Pancreas (tissue), 10 donors: Measurements from ENCODE around the gene BACH1. TPM values are rescaled to one million over a fixed set of nuclear protein-coding genes. Genes with fewer than 3 reads are reported as not detected.

Source experiments
- ATAC-seq, 4 donors: fragments of 200-7000 bp; cut with Tn5 transposase; one replicate each; pipeline versions ENCODE4 v1.8.0 to v1.9.1; 2020; ENCODE audit warnings: mild to moderate bottlenecking in 4 of 4, moderate library complexity in 4 of 4
- DNase-seq, 6 donors: peaks; one replicate each; pipeline ENCODE4 v3.0.0-alpha.2; 2020
- FAIRE-seq: peaks from 2 replicates; lab custom pipeline; 2012; peaks lifted over from hg19 to GRCh38; lab: Jason Lieb, UNC
- H3K27ac ChIP-seq, 4 donors: fragments of 200-600 bp; sonication (generic); 1 replicate in 3 of 4; 2 replicates in 1 of 4; pipeline versions ENCODE4 v1.5.0 to v1.8.0; 2020
- H3K27me3 ChIP-seq, 4 donors: fragments of 200-600 bp; one replicate each; pipeline ENCODE4 v1.8.0; 2021
- H3K36me3 ChIP-seq, 3 donors: fragments of 200-600 bp; sonication (generic) in 1 of 3; one replicate each; pipeline versions ENCODE4 v1.5.0 to v1.8.0; 2020 to 2021
- H3K4me1 ChIP-seq, 3 donors: fragments of 200-600 bp; one replicate each; pipeline ENCODE4 v1.8.0; 2021
- H3K4me3 ChIP-seq, 4 donors: fragments of 200-600 bp; sonication (generic) in 2 of 4; one replicate each; pipeline versions ENCODE4 v1.5.0 to v1.8.0; 2020 to 2021
- H3K9me3 ChIP-seq, 4 donors: fragments of 200-600 bp; one replicate each; pipeline ENCODE4 v1.8.0; 2021
- WGBS, 2 donors: extraction: QIAGEN DNeasy Blood & Tissue Kit; methylation state at CpG; one replicate each; pipeline ENCODE4 v1.1.7; 2013; 5-methylcytosine and 5-hydroxymethylcytosine counted together
- intact Hi-C, 3 donors: fragments of 100-400 bp; cut with DNase I; formaldehyde crosslinking; loops; one replicate each; pipeline versions ENCODE4 v1.11.1 to v1.14.2; 2022
- polyA plus RNA-seq, 2 donors: library from polyadenylated mRNA; stranded (reverse); fragments of 200-250 nt; gene quantifications; one replicate each; pipeline ENCODE4 v1.2.3, GENCODE V29; 2013
- total RNA-seq, 6 donors: library from RNA; stranded (reverse); fragmentation: NEBNext Ultra II Directional in 4 of 6; extraction: Animal tissue kit (Norgen Biotek cat#: 25700) in 4 of 6; gene quantifications; one replicate each; pipeline versions ENCODE4 v1.2.1 to v1.2.4, GENCODE V29; 2021 to 2023
- TF ChIP-seq, protein P1 (sequence below), 4 donors: fragments of 200-600 bp; sonication (generic) in 3 of 4; IDR thresholded peaks; one replicate each; pipeline versions ENCODE4 v1.5.0 to v1.8.0; 2021; ENCODE audit warnings: antibody characterized with exemption in 4 of 4
- donor health status: healthy with polysubstance abuse.
- donor health status: DM: no; HTN: no; CAD: no; lungs with moderate emphysema.
- donor health status: DM: no; HTN: no; CAD: no.
- donor health status: control.
- donor health status: control.
- donor health status: Bipolar disorder and iron deficiency.
- donor health status: DM: yes; HTN: yes; CAD: no.
- donor health status: DM: no; HTN: no; CAD: no.
- donor health status: DM: no; HTN: no; CAD: no.
- donor health status: DM: yes; HTN: yes; CAD: no.

BACH1 gene
- total and polyA plus RNA-seq, 8 donors, result 3.0 to 66.2 (median 32.0) TPM

DNA sequence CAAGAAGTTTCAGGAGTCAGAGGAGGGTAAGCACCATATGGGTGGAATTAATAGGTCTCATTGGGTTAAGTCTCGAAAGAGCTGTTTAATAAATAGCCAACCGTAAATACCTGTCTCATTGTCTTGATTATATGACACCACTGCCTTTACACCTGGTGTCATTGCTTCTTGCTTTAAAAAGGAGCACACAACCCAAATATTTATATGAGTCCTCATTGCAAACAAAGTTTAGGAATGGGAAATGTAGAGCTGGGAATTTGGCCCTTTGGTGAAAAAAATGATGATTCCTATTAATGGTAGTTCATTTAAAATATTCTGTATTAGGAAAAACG lies 2.1 kb downstream of the BACH1 start:
- no peak for FAIRE-seq
- TF ChIP-seq, protein P1, sequence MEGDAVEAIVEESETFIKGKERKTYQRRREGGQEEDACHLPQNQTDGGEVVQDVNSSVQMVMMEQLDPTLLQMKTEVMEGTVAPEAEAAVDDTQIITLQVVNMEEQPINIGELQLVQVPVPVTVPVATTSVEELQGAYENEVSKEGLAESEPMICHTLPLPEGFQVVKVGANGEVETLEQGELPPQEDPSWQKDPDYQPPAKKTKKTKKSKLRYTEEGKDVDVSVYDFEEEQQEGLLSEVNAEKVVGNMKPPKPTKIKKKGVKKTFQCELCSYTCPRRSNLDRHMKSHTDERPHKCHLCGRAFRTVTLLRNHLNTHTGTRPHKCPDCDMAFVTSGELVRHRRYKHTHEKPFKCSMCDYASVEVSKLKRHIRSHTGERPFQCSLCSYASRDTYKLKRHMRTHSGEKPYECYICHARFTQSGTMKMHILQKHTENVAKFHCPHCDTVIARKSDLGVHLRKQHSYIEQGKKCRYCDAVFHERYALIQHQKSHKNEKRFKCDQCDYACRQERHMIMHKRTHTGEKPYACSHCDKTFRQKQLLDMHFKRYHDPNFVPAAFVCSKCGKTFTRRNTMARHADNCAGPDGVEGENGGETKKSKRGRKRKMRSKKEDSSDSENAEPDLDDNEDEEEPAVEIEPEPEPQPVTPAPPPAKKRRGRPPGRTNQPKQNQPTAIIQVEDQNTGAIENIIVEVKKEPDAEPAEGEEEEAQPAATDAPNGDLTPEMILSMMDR (IDR thresholded peaks at IDR 0.05), result no peak
- peak overlapping the region in 3 of 4 donors; percentile 82 to 98 (median 94) for H3K27ac ChIP-seq
- peaks cover 13 to 53% (median 44%) of the 10 kb centered on the region in 3 donors for H3K4me1 ChIP-seq
- no peaks in the 10 kb centered on the region for H3K27me3 ChIP-seq
- no peaks in the 10 kb centered on the region for H3K36me3 ChIP-seq
- ATAC-seq, result no peak
- no peak for DNase-seq
- 14 to 17% methylated on average over 3 of the region's 3 CpGs for WGBS, 2 donors
- intact Hi-C loops, result no loop called here
- no peaks in the 10 kb centered on the region for H3K9me3 ChIP-seq
- H3K4me3 ChIP-seq, result peak overlapping the region in 3 of 4 donors; percentile 72 to 84 (median 76)

DNA sequence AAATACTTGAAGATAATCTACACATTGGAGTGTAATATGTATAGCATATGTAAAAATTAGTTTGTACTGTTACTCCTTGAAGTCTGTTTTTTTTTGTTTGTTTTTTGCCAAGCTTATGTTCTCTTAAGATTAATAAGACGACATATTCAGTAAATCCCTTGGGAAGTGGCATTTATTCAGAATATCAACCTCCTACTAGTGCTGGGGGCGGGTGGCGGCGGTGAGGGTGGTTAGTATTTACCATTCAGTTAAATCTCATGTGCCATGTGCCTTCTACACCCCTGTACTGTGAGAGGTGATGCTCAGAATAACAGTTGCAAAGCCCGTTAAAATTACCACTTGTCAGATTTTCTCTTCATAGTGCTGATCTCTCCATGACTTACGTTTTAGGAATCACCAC lies 3.0 kb downstream of the BACH1 start:
- TF ChIP-seq, protein P1 (IDR thresholded peaks at IDR 0.05), result no peak
- DNase-seq (no peak), FAIRE-seq (no peak), ATAC-seq (no peak)
- 25 to 32% methylated on average over 6 of the region's 6 CpGs for WGBS, 2 donors
- Histone ChIP-seq H3K4me1 (peaks cover 13 to 59% (median 46%) of the 10 kb centered on the region in 3 donors), H3K4me3 (peak overlapping the region in 3 of 4 donors; percentile 2 to 76 (median 72)), H3K27me3 (no peaks in the 10 kb centered on the region), H3K36me3 (no peaks in the 10 kb centered on the region), H3K9me3 (no peaks in the 10 kb centered on the region), H3K27ac (peak overlapping the region in 2 of 4 donors; percentile 25 to 46)
- intact Hi-C loops, result no loop called here

DNA sequence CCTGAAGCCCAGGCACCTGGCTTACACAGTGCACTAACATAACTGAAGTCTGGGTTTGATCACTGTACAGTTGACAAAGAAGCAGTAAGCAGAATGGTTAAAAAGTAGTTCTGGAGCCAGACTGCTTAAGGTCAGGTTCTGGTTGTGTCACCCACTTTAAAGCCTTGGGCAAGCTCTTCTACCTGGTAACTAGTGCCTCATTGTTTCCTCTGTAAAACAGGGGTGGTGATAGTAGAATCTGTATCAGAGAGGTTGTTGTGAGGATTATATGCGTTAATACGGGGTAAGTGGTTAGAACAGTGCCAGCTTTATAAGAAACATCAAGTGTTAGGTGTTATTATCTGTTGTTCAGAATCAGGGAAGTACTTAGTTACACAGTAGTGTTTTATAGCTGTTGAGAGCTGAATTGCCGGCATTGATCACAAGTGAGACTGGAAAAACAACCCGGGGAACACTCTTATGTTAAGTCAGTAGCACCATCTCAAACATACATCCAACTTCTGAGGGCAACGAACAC lies 3.7 kb downstream of the BACH1 start:
- no peak for ATAC-seq
- Histone ChIP-seq H3K27me3 (no peaks in the 10 kb centered on the region), H3K4me3 (peak overlapping the region in 1 of 4 donors; percentile 76), H3K36me3 (no peaks in the 10 kb centered on the region), H3K27ac (peak overlapping the region in 2 of 4 donors; percentile 25 to 46), H3K9me3 (no peaks in the 10 kb centered on the region), H3K4me1 (peaks cover 13 to 66% (median 53%) of the 10 kb centered on the region in 3 donors)
- 12 to 19% methylated on average over 5 of the region's 5 CpGs for WGBS, 2 donors
- DNase-seq, result no peak
- TF ChIP-seq, protein P1 (IDR thresholded peaks at IDR 0.05), result no peak
- no peak for FAIRE-seq
- intact Hi-C loops, result no loop called here

DNA sequence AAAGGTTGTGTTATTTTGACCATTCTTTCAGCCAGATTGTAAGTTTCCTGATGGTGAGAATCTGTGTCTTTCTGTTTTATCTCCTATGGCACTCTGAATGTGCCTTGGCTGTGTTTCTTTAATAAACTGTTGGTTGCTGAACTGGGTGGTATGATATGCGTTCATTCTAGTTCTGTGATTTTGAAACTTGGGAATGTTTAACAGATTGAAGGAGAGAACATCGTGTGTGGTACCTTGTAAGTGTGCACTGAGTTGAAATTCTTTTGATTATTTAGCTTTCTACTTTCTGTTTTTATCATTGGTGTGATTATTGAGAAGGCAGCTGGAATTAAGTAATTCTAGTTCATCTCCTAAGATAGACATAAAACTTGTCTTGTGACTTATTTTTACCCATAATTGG lies 4.6 kb downstream of the BACH1 start:
- TF ChIP-seq, protein P1 (IDR thresholded peaks at IDR 0.05), result no peak
- intact Hi-C loops, result no loop called here
- no peak overlapping the region for H3K4me3 ChIP-seq
- peak overlapping the region in 2 of 4 donors; percentile 25 to 46 for H3K27ac ChIP-seq
- H3K36me3 ChIP-seq, result no peaks in the 10 kb centered on the region
- no peak for ATAC-seq
- FAIRE-seq, result no peak
- H3K27me3 ChIP-seq, result no peaks in the 10 kb centered on the region
- WGBS, 2 donors, result 12 to 13% methylated on average over 2 of the region's 2 CpGs
- no peak for DNase-seq
- peaks cover 17 to 72% (median 59%) of the 10 kb centered on the region in 3 donors for H3K4me1 ChIP-seq
- no peaks in the 10 kb centered on the region for H3K9me3 ChIP-seq

DNA sequence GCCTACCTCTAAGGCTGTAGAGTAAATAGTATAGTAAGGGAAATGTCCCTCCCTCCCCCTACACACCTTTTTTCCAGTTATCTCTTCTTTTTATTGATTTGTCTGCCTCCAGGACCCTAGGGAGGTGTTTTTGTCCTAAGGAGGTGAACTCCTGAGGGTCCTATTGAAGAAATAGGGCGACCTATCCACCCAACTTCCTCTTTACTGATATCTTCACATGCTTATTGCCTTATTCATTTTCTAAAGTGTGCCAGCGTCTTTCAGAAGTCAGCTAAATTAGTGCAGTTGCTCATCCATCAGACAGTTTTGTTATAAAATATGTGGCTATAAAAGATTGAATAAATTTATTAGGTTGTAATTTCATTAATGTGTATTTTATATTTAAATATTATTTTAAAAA lies 5.9 kb downstream of the BACH1 start:
- FAIRE-seq, result no peak
- H3K4me3 ChIP-seq, result no peak overlapping the region
- WGBS, 2 donors, result 42 to 45% methylated on average over 2 of the region's 2 CpGs
- TF ChIP-seq, protein P1 (IDR thresholded peaks at IDR 0.05), result no peak
- peaks cover 17 to 76% (median 59%) of the 10 kb centered on the region in 3 donors for H3K4me1 ChIP-seq
- H3K9me3 ChIP-seq, result no peaks in the 10 kb centered on the region
- DNase-seq, result no peak
- H3K27ac ChIP-seq, result peak overlapping the region in 2 of 4 donors; percentile 5 to 42
- intact Hi-C loops, result no loop called here
- no peaks in the 10 kb centered on the region for H3K36me3 ChIP-seq
- no peak for ATAC-seq
- H3K27me3 ChIP-seq, result no peaks in the 10 kb centered on the region
